Stimulated activated naive CD8-positive, alpha-beta T cell treated with anti-CD3 and anti-CD28 coated beads, Interleukin-15, Interleukin-2, amounts not matched to agents 100 U/mL and 50 U/mL, for 24 hours (primary cell): ENCODE results near the gene UBE2J2.
A peak's percentile ranks its signal among the peaks of the same experiment; 100 is the strongest.
"Not testable (repeated sequence)": the region's sequence is repeated elsewhere in the genome, so short reads cannot be mapped to it uniquely, and the experiment has no call there.

Experiments used
- ATAC-seq: fragments of 150-1000 bp; cut with Tn5 transposase; one replicate; pipeline ENCODE4 v1.10.0; 2021
- DNase-seq: peaks from one replicate; pipeline ENCODE4 v3.0.0; 2021

Gene UBE2J2

DNA sequence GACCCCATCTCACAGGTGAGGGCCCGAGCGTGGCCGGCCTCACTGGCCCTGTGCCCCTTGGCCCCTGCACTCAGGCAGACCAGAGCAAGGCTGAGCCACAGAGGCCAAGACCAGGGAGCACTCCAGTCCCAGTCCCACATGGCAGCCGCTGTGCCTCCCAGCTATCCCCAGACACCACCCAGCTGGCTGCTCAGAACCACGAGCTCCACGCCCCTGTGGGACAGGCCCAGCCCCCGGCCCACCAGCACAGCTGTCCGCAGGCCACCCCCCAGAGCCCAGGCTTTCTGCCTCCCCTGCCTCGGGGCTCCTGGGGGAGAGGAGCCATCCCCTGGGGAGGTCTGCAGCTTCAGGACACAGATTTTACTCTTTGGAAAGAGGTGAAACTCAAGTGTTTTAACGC is 18.0 kb downstream of the UBE2J2 start:
- no peak for DNase-seq
- ATAC-seq, result no peak

DNA sequence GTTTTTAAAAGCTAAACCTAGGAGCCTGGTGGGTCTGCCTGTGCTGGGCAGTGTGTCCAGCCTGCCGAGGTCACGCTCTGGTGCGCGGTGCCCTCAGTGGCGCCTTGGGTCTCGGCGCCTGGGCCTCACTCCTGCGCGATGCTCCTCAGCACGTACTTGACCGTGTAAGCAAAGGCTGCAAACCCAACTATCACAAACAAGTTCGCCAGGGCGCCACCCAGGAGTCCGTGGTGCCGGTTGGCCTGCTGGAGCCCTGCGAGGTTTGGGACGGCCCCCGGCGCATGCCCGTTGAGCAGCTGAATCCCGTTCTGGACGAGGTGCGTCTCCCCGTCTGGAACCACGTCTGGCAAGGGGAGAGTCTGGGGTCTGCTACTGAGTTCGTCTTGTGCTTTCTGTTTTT is 18.6 kb downstream of the UBE2J2 start:
- no peak for DNase-seq

DNA sequence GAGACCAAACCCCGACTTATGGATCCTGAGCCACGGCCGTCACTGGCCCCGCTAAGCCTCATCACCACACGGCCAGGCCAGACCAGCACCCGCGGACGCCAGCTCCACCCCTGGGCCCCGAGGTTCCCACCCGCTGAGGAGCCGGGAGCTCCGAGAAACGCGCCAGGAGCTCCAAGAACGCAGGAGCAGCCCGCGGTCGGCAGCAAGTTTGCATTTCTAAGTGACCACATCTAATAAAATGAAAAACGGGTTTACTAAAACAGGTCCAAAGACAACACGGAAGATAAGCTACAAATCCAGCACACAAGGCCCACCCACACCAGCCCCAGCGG is 19.0 kb downstream of the UBE2J2 start:
- ATAC-seq (no peak), DNase-seq (no peak)

More for the DNA sequence above, 18.6 kb downstream of the UBE2J2 start:
- no peak for ATAC-seq

DNA sequence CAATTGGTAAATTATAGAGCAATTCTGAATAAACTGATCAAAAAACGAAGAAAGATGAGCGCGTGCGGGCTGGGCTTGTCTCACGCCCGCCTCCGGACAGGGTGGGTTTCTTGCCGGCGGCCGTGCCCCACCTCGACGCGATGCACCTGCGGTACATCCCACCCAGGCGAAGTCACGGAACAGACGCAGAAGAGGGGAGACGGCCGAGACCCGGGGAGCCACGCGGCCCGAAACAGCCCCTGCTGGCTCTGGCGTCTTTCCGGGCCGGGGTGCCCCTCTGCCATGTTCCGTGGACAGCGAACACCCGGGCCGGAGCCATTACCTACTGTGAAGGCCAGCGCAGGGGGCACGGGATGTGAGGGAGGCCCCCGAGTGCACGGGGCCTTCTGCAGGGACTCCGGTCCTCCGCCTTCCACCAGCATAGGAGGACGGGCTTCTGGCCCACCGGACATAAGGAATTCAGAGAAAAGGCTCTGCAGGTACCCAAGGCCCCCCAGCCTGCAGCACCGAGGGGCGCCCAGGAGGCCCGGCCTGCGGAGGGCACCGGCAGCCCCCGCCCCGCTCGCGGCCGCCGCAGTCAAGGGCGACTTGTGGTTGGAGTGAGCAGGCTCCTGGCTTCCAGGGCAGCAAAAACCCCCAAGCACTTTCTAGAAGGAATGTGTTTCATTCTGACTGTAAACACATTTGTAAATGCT is 19.5 kb downstream of the UBE2J2 start:
- ATAC-seq, result no peak
- no peak for DNase-seq

DNA sequence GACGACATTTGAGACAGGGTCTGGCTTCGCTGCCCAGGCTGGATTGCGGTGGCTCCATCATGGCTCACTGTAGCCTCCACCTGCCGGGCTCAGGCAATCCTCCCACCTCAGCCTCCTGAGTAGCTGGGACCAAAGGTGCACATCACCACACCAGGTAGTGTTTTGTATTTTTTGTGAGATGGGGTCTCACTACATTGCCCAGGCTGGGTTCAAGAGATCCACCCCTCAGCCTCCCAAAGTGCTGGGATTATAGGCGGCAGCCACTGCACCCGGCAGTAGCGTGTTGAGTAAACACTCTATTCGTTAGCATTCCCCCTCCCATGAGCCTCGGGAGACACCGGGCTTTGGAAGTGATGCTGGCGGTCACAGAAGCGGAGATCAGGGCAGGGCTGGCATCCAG is 20.3 kb downstream of the UBE2J2 start:
- DNase-seq (no peak), ATAC-seq (no peak)

DNA sequence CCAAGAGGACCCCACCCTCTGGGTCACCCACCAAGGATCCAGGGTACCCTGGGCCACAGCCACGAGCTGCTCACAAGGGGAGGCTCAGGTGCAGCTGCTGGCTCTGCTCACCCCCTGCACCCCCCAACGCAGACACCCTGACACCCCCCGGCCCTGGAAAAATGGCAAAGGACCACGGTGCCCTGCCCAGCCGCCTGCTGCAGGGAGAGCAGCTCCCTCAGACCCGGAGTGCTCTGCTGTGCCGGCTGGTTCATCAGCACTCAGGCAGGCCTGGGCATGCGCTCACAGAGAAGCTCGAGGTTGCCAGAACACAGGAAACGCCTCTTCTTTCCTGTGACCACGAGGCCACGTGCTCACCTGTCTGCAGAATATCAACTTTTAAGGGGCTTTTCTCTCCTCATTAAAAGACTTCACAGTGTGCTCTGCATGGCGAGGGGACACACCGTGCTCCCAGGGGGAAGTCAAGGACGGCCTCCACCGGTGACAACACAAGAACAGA is 22.8 kb downstream of the UBE2J2 start:
- peak; percentile 74 for ATAC-seq
- DNase-seq, result peak; percentile 65

DNA sequence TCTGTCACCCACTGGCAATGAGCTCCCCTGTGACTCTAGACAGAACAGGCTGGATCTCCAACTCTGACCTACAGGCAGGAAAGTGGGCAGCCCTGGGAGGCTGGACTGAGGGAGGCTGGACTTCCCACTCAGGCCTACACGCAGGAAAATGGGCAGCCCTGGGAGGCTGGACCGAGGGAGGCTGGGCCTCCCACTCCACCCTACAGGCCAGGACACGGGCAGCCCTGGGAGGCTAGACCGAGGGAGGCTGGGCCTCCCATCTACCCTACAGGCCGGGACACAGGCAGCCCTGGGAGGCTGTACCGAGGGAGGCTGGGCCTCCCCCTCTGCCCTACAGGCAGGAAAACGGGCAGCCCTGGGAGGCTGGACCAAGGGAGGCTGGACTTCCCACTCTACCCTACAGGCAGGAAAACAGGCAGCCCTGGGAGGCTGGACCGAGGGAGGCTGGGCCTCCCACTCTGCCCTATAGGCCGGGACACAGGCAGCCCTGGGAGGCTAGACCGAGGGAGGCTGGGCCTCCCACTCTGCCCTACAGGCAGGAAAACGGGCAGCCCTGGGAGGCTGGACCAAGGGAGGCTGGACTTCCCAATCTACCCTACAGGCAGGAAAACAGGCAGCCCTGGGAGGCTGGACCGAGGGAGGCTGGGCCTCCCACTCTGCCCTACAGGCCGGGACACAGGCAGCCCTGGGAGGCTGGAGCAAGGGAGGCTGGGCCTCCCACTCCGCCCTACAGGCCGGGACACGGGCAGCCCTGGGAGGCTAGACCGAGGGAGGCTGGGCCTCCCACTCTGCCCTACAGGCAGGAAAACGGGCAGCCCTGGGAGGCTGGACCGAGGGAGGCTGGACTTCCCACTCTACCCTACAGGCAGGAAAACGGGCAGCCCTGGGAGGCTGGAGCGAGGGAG is 25.4 kb downstream of the UBE2J2 start:
- not testable (repeated sequence) for DNase-seq, ATAC-seq

DNA sequence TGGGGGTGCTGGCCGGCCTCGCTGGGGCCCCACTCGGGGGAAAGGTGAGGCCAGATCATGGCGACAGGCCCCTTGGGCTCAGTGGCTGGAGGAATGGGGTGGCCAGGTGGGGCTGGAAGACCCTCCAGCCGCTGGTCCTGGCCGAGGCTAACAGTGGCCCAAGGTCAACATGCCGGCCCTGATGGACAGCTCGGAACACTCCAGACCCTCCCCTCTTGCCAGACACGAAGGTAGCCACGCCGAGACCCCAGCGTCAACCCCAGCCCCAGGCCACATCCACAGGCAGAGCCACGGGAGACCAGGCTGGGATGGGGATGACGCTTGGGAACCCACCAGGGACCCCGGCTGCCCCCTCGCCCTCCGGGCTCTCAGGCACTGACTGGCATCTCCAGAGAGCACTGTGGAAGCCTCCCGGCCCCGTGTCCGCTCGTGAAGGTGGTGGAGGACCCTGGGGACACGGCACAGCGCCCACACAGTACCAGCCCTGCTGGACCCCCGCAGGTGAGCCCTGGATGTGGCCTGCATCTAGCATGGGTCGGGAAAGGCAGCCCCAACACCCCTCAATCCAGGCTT is 26.2 kb downstream of the UBE2J2 start:
- no peak for DNase-seq
- no peak for ATAC-seq

DNA sequence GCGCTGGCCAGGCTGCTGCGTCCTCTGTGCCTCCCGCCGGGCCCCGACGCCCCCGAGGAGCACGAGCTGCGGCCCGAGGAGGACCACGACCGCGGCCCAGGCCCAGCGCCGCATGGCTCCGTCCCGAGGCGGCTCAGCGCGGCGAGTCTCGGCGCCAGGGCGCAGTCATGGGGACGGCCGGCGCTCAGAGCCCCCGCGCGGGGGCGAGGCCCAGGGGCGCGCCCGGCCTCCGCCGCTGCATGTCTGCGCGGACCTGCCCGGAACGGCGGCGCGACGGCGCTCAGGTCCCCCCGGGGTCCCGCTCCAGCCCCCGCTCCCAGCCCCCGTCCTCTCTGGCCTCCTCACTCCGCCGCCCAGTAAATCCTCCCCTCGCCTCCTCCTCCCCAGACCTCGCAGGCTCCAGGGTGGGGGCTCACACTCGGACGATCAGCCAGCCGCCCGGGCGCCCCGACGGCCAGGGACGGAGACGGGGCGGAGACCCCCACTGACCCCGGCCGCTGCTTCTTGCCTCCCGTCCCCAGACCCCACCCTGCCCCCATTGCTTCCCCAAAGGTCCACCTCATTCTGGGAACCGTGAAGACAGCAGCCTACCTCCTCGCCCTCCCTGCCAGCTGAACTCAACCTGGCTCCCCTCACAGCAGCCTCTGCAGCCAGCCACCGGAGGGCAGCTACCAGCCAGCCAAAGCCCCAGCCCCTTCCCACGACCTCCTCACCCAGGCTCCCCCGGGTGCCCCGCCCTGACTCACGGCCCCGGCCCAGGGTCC is 26.9 kb downstream of the UBE2J2 start, which contains the start of gene C1QTNF12:
Gene C1QTNF12 (minus strand): TSS at position 146 of the 764 bp plus-strand sequence. CDS start 32 bp downstream, at position 114.
- ATAC-seq (no peak), DNase-seq (no peak)

DNA sequence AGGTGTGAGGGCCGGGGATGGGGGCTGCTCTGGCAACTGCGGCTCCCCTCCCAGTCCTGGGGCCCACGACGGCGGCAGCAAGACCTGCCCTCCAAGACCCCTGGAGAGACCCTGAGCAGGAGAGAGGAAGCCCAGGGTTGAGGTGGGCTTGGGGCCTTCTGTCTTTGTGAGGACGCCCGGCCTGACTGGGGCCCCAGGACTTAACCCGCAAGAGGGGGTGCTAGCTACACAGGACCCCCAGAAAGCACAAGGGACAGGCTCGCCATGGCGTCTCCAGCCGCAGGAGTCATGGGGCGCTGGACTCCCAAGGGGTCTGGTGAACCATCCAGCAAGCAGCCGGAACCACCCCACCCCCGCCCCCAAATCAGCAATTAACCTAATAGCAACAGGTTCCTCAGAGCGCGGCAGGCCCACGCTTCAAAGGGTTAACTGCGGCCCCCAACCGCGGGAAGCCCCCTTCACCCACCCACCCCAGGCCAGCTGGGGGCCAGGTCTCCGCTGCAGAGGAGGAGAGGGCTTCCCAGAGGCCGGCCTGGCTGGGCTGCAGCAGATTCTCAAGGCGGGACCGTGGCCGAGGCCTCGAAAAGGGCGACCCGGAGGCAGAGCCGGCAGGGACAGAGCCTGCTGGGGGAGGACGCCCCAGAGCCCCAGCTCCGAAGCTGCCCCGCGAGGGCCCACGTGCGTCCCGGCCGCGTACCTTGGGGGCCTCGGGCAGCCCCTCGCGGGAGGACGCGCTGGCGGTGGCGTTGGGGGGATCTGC is 27.7 kb downstream of the UBE2J2 start:
- ATAC-seq (no peak), DNase-seq (no peak)

DNA sequence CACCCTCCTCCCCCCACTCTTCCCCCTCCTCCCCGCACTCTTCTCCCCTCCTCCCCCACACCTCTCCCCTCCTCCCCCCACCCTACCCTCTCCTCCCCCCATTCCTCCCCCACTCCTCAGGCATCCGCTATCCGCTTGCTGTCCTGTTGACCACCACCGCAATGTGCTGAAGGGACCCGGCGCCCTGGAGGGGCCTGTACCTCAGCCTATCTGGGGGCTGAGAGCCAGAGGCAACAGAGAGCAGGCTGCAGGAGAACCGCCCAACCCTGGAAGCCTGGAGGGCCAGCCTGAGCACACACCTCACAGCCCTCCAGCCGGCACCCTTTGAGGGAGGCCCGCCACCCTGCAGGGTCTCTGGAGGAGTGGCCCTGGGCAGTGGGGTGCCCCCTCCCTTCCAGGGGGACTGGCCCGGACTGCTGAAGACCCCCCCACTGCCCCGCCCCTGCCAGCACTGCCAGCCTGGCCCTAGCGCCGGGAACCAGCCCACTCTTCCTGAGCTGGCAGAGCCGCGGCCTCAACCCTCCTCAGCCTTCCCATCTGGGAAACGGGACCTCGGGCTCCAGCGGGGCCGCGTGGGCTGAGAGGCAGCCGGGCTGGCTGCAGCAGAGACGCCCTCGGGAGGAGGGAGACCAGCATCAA is 28.4 kb downstream of the UBE2J2 start:
- DNase-seq, result no peak
- ATAC-seq, result no peak

DNA sequence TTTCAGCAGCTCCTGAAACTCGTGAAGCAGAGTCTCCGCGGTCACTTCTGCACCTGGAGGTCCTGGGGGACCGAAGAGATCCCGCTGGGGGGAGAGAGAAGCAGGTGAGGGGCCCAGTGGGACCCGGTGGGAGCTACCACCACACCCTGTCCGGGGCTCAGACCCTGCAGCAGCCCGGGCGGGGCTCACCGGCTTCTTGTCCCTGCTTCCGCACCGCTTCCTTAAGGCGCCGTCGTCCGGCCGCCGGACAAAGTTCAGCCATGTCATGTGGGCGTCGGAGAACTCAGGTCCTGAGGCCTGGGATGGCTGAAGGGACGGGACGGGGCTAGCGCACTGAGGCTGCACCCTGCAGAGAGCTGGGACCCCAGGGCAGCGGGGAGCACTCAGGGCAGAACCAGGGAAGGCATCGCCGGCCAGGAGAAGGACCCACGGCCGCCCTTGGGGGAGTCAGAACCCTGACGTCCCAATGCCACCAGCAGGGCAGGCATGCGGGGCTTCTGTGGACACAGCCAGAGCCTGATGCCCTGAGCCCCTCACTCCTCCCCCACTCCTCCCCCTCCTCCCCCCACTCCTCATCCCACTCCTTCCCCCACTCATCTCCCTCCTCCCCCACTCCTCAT is 29.4 kb downstream of the UBE2J2 start:
- DNase-seq (no peak), ATAC-seq (no peak)

DNA sequence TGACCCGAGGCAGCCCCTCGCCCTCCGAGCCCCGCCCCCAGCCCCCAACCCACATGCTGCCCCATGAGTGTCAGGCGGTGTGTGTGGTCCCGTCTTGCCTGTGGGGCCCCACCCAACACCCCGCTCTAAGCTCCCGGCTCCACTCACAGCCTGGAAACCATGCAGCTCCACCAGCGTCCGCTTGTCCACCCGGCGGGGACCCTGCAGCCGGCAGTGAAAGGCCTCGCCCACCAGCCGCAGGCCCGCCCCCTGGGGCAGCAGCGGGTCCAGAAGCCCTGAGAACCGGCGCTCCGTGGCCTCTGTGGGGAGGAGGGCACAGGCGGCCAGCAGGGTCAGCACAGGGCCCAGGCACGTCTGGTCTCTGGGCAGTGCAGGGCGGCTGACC is 29.9 kb downstream of the UBE2J2 start:
- ATAC-seq, result no peak
- no peak for DNase-seq

DNA sequence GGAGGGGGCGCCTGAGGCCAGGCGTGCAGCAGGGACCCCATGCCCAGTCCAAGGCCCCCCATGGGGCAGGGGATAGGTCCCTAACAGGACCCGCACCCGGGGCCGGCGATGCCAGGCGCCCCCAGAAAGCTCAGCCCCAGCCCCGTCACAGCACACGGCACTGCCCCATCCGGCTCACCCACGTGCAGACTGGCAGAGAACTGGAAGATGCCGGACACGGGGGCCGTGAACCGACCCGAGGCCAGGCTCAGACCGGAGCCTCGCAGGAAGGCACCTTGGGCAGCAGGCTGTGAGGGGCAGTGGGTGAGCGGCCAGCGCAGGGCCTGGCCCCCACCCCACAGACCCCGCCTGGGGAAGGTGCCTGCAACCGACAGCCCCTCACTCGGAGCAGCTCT is 30.4 kb downstream of the UBE2J2 start:
- ATAC-seq, result no peak
- no peak for DNase-seq

DNA sequence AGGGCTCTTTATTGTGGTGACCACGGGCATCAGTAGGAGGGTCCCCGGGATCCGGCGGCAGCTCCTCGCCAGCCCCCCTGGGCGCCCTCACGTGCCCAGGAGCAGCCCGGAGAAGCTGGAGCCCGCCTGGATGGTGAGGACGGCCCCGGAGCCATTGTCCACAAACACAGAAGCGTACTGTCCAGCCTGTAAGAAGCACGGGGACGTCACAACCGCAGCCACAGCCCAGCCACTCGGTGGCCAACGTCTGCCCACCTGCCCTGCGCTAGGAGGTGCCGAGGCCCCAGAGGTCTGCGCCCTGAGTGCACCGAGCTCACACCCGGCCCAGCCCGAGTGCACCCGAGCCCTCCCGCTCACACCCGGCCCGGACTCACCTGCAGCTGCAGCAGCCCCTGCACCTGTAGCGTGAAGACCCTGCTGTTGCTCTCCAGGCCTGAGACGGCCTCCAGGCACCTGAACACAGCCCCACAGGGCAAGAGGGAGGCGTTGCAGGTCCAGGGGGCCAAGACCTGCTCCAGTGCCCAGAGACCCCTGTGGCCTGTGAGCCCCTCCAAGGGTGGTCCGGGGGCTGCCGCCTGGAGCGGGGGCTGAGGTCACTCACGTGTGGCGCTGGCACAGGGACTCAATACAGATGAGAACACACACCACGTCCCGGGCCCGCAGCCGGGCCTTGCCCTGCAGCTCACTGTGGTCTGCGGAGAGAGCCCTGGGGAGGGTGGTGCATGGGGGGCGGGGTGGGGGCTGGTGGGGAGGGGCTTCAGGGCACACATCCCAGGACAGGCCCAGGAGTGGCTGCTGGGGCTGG is 31.0 kb downstream of the UBE2J2 start:
- DNase-seq (no peak), ATAC-seq (no peak)

DNA sequence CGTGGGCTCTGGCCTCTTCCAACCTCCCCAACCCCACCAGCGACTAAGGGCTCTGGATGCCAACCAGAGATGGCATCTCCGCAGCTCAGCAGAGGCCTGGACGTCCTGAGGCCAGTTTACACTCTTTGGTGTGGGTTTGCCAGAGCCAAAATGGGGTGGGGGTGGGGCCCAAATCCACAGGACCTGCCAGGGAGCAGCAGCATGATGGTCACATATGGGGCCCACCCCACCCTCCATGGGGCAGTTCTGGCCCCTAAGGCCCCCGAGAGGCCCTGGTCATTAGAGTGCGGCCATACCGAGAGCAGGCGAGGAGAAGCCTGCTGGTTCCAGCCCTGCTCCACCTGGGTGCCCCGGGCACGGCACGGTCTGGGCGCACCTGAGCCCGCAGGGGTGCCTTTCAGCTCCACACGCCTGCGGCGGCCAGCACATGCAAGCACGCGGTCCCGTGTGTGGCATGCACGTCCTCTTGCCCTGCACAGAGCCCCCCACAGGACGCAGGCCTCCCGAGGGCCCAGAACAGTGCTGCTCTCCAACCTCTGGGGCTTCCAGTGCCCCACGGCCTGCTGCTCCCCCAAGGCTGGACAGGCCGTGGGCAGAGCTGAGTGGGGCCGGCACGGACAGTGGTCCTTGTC is 31.9 kb downstream of the UBE2J2 start:
- ATAC-seq (no peak), DNase-seq (no peak)

DNA sequence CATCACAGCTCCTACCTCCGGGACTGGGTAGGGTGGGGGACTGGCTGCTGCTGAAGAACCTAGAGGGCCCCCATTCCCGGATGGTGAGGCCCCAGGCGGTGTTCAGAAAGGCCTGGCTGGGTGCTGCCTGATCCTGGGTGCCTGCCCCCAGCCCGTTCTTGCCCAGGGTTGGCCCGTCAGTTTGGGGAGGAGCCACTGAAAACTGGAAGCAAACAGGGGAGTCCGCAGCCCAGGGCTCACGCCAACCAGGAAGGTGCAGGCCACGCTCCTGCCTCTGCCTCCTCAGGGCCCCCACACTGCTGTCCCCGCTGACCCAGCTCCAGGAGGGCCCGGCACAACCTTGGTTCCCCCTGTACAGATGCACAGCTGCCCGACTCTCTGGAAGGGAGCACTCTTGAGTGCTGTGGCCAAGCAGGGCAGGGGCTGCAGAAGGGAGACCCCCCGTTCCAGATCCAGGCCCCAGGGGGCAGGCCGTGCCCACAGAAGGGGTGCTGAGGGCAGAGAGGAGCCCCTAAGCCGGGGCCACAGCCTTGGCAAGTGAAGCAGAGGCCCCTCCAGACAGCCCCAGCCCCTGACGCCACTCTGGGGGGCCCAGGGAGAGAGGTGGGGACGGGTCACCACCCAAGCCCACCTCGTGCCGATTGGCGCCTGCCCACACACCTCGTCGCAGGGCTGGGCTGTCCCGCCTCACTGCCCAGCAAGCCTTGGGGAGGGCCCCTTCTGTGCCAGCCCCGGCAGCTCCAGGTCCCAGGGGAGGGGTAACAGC is 32.6 kb downstream of the UBE2J2 start:
- DNase-seq (no peak), ATAC-seq (no peak)

DNA sequence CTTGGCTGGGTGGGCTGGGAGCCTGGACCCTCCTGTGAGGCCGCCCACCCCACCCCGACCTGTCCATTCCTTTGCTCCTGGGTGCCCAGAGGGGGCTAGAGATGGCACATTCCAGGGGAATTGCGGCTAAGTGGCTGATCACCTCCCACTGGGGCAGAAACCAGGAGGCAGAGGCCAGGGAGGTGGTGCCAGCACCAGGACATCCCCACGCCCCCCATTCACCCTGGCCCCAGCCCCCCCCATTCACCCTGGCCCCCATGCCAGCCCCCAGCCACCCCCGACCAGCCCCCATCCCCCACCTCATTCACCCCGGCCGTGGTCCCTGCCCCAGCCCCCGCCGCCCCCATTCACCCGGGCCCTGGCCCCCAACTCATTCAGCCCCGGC is 33.3 kb downstream of the UBE2J2 start:
- DNase-seq (no peak), ATAC-seq (no peak)
